GM12873 (cell line): ENCODE measurements around the gene CTNNA3.

Experiments used
- CTCF ChIP-seq: IDR thresholded peaks from 2 replicates; pipeline ENCODE4 v1.5.1; 2012; ENCODE audit warnings: low read depth, mild to moderate bottlenecking, moderate library complexity, low read length, control low read depth; ENCODE audit not compliant: insufficient read depth; ENCODE audit errors: missing control alignments

Gene CTNNA3

GRCh38 chr10:66041771-66042170 lies 1654.2 kb downstream of the CTNNA3 start:
- TF ChIP-seq CTCF: no peak

DNA sequence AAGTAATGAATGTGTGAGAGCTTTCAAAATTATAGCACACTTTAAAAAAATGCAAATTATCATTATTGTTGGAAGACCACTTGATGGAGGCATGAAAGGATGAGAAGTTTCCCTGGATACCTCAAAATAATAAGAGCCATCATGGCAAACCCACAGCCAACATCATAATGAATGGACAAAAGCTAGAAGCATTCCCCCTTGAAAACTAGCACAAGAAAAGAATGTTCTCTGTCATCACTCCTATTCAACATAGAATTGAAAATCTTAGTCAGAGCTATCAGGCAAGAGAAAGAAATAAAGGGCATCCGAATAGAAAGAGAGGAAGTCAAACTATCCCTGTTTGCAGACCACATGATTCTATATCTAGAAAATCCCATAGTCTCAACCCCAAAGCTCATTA lies 1657.4 kb downstream of the CTNNA3 start:
- TF ChIP-seq CTCF: no peak

- no peak for TF ChIP-seq CTCF
These were observed 1669.7 kb downstream of the CTNNA3 start for GRCh38 chr10:66026321-66026720.

- no peak for TF ChIP-seq CTCF
These were observed 1670.8 kb downstream of the CTNNA3 start for GRCh38 chr10:66025186-66025585.

- no peak for TF ChIP-seq CTCF
These were observed 1674.6 kb downstream of the CTNNA3 start for GRCh38 chr10:66021423-66021822.

DNA sequence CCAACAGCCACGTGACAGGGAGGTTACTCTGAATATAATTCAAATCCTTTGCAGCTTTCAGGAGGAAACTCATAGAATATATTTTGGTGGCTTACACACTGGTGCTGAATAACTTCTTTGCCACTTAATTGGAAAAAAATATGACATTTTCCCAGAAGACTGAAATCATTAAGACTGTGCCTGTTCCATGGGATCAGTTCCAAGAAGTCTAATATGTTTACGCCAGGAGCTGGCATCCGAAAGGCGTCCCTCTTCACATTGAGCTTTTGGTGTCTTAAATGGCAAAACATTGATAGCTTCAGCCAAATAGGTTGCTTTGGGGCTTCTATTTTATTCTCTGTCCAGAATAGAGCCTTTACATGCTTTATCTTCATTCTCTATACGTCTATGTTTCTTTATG lies 1687.8 kb downstream of the CTNNA3 start:
- TF ChIP-seq CTCF: no peak

- TF ChIP-seq CTCF: no peak
These were observed 1689.6 kb downstream of the CTNNA3 start for GRCh38 chr10:66006411-66006810.
